HG02852 (cell line): ENCODE data around the gene MED15.
"Not testable (repeated sequence)": the region's sequence is repeated elsewhere in the genome, so short reads cannot be mapped to it uniquely, and the experiment has no call there.

Experiments
- ATAC-seq: cut with Tn5 transposase; IDR thresholded peaks from one replicate; pipeline ENCODE4 v1.9.1; 2021; ENCODE audit warnings: mild to moderate bottlenecking, moderate library complexity; ENCODE audit not compliant: unreplicated experiment

The MED15 gene

GRCh38 chr22:20531154-20531403, 23.7 kb downstream of the MED15 start:
- no peak for ATAC-seq

- no peak for ATAC-seq
Measured at GRCh38 chr22:20531404-20532201, 24.2 kb downstream of the MED15 start.

GRCh38 chr22:20532256-20532993, 25.0 kb downstream of the MED15 start:
- no peak for ATAC-seq

GRCh38 chr22:20533095-20533878, 25.9 kb downstream of the MED15 start:
- ATAC-seq = no peak

- no peak for ATAC-seq
Measured at GRCh38 chr22:20533879-20534265, 26.5 kb downstream of the MED15 start.

DNA sequence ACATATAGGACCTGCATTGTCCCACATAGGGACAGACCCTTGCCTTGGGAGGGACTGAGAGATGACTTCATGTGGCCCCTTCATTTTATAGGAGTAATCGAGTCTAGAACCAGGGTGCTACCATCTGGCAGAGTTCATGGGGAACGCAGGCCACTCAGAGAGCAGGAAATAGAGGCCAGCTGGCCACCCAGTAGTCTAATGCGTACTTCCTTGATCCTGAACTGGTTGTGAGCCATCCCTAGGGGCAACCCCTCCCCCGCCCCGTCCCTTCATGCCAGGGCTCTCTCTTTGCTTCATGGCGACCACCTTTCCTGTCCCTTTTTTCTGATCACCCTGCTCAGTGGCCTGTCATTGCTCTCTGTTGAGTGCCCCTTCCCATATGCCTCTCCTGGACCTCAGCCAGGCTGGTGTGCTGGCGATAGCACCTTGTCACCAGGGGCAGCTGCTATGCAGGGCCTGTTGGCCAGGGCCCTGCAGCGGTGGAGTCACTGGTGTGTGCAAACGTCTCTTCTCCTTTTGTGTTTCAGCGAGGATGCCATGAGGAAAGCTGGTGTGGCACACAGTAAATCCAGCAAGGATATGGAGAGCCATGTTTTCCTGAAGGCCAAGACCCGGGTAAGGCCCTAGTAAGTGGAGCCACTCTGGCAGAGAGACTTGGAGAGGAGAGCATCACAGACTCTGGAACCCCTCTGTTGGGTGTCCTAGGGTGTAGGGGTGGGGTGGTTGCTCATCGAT, 29.3 kb downstream of the MED15 start:
- ATAC-seq = no peak

GRCh38 chr22:20537325-20537756, 29.9 kb downstream of the MED15 start:
- ATAC-seq = no peak

- ATAC-seq = no peak
Measured at GRCh38 chr22:20537983-20538382, 30.6 kb downstream of the MED15 start.

GRCh38 chr22:20538875-20539274, 31.5 kb downstream of the MED15 start:
- ATAC-seq = not testable (repeated sequence)

DNA sequence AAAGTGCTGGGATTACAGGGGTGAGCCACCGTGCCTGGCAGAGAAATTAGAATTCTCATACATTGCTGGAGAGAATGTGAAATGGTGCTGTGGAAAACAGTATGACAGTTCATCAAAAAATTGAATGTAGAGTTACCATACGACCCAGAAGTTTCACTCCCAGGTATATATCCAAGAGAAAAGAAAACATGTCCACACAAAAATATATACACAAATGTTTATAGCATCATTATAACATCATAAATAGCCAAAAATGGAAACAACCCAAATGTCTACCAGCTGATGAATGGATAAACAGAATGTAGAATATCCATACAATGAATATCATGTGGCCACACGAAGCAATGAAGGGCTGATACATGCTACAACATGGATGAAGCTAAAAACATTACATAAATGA, 34.6 kb downstream of the MED15 start:
- ATAC-seq = no peak

GRCh38 chr22:20542736-20543135, 35.3 kb downstream of the MED15 start:
- ATAC-seq = no peak

- ATAC-seq = not testable (repeated sequence)
Measured at GRCh38 chr22:20545318-20545634, 37.9 kb downstream of the MED15 start.

DNA sequence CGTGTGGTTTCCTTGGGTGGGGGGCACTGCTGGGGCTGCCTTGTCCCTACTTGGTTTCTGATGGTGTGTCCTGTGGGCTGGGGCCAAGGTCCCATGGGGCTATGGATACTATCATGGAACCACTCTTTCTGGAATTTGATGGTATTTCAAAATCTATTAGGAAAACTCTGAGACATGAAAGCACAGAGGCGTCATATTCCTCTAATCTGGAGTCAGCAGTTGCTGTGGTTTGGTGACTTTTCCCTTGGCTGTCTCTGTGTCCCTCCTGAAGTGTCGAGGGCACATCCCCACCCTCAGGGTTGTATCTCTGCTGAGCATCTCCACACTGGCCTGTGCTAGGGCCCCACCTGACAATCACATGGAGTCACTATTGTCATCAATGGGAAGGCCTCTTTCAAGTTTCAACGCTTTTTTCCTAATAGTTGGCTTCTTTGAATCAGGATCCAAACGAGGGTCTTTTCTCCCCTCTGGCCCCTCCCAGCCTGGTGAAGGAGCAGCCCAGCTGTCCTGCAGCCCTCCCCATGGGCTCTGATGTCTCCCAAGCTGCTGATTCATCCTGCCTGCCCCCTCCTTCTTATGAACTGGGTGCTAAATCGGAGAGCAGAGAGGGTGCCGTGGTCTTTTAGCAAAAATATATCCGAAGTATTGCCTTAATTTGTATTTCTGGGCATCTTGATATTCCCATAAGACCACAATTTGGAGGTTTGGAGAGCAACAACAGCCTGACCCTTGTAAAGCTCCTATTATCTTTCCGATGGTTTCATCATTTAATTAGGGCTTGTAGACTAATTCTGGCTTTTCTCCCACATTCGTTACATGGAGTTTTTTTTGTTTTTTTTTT, 38.5 kb downstream of the MED15 start:
- no peak for ATAC-seq

DNA sequence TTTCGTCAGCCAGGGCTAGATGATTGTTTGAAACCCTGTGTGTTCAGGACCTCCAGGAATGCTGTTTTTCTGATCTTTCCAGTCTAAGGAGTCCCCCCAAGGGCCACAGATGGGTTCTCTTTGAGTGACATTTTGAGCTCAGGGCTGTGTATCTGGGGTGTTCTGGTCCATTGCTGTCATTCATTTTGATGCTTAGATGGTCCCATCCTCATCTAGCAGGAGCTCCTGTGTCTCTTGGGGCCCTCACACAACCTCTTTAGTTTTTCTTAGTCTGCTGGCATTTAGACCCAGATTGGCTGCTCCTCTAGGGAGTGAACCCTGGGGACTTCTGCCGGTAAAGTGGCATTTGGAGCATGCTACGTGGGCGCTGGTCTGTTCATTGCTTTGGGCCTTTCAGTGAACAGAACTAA, 39.1 kb downstream of the MED15 start:
- ATAC-seq = no peak

GRCh38 chr22:20547029-20547428, 39.6 kb downstream of the MED15 start:
- ATAC-seq = no peak

GRCh38 chr22:20548806-20549205, 41.4 kb downstream of the MED15 start:
- ATAC-seq = no peak

DNA sequence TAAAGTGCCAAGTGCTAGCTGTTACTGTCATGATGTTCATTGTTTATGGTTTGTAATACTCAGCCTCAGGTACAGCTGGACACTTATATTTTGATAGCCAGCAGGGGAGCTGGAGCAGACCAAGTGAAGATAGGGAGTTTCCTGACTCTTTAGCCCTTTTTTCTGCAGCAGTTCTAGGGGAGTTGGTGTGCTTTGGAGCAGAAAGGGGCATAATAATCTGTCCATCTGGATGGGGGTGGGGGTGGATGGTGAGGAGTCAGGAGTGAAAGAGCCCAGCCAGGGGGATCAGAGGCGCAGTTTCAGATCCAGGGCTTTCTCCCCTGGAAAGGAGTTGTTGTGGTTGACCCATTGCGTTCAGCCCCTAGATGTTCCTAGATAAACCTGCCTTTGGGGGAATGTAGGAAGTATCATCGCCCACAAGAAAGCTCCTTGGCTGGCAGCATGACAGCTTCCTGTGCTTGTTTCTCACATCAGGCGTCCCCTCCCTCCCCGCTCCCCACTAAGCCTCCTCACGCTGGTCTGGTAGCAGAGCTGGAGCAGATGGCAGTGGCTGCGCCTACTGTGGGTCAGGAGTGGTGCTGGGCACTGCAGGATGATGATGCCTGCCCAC, 41.9 kb downstream of the MED15 start:
- ATAC-seq = no peak

- ATAC-seq = no peak
Measured at GRCh38 chr22:20550057-20550817, 42.8 kb downstream of the MED15 start.
